Breast epithelium (tissue), 3 donors: ENCODE measurements around the gene SLC22A23.

Source experiments
- POLR2A ChIP-seq: fragments of 450-650 bp; IDR thresholded peaks from one replicate; pipeline ENCODE4 v1.6.1; 2016; ENCODE audit warnings: antibody characterized with exemption, mild to moderate bottlenecking, moderate library complexity
- TF ChIP-seq, protein P1 (sequence below), 3 donors: fragments of 450-650 bp; IDR thresholded peaks; one replicate each; pipeline ENCODE4 v1.5.1; 2016 to 2017; ENCODE audit warnings: antibody characterized with exemption in 3 of 3, mild to moderate bottlenecking in 3 of 3, moderate library complexity in 3 of 3

GRCh38 chr6:3381233-3381921 is 75.5 kb downstream of the SLC22A23 start:
- TF ChIP-seq, protein P1, sequence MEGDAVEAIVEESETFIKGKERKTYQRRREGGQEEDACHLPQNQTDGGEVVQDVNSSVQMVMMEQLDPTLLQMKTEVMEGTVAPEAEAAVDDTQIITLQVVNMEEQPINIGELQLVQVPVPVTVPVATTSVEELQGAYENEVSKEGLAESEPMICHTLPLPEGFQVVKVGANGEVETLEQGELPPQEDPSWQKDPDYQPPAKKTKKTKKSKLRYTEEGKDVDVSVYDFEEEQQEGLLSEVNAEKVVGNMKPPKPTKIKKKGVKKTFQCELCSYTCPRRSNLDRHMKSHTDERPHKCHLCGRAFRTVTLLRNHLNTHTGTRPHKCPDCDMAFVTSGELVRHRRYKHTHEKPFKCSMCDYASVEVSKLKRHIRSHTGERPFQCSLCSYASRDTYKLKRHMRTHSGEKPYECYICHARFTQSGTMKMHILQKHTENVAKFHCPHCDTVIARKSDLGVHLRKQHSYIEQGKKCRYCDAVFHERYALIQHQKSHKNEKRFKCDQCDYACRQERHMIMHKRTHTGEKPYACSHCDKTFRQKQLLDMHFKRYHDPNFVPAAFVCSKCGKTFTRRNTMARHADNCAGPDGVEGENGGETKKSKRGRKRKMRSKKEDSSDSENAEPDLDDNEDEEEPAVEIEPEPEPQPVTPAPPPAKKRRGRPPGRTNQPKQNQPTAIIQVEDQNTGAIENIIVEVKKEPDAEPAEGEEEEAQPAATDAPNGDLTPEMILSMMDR (IDR thresholded peaks at IDR 0.05) = no peak
- TF ChIP-seq POLR2A = no peak
